Brain microvascular endothelial cell (primary cell): ENCODE measurements around the gene KATNB1.

Experiments used
- DNase-seq: peaks from one replicate; pipeline ENCODE4 v3.0.0-alpha.2; 2020
- H3K27ac ChIP-seq: fragments of 250-450 bp; sonication (Bioruptor Pico); 2 replicates; pipeline ENCODE4 v1.5.1; 2020; ENCODE audit warnings: mild to moderate bottlenecking, moderate library complexity
- H3K27me3 ChIP-seq: fragments of 250-450 bp; sonication (Bioruptor Pico); replicated peaks from 2 replicates; pipeline ENCODE4 v1.5.1; 2020; ENCODE audit warnings: mild to moderate bottlenecking
- H3K36me3 ChIP-seq: fragments of 250-450 bp; sonication (Bioruptor Pico); replicated peaks from 2 replicates; pipeline ENCODE4 v1.5.1; 2020; ENCODE audit warnings: mild to moderate bottlenecking
- H3K4me3 ChIP-seq: 2 replicates; pipeline ENCODE4 v1.5.1; 2011; ENCODE audit warnings: low read depth, mild to moderate bottlenecking, control low read depth, low read length, moderate library complexity
- CTCF ChIP-seq: IDR thresholded peaks from 2 replicates; pipeline ENCODE4 v1.5.1; 2011; ENCODE audit warnings: low read depth, mild to moderate bottlenecking, moderate library complexity, low read length, control low read depth, inconsistent platforms; ENCODE audit errors: missing control alignments
- in situ Hi-C: cut with HindIII; loops from 2 replicates; pipeline ENCODE4 v1.10.0; 2017; ENCODE audit warnings: low sequenced_read_pairs, low pct_ligation_motif_present

Gene KATNB1

DNA sequence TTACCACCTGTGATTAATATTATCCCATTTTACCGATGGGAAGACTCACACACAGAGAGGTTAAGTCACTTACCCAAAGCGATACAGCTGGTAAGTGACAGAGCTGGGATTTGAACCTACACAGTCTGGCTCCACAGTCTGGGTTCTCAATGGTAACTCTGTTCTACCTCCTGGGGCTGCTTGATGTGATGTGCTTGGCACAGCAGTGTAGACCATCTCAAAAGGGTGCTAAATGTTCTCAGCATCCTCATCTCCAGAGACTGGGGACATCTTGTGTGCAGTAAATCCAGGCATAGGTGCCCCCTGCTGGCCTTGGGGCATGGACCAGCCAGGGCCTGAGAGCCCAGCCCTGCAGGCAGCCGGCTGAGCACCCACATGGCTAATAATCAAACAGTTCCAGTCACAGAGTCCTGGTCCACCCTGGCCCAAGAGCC is 15.4 kb upstream of the KATNB1 start:
- DNase-seq, result peak; percentile 60
- Histone ChIP-seq H3K27me3 (peaks cover 6% of the 10 kb centered on the region), H3K36me3 (no peaks in the 10 kb centered on the region), H3K27ac (no peak overlapping the region), H3K4me3 (no peak overlapping the region)
- in situ Hi-C loops, result no loop called here
- peak; percentile 87 for TF ChIP-seq CTCF

- no peaks in the 10 kb centered on the region for H3K27me3 ChIP-seq
- in situ Hi-C loops, result no loop called here
Observed at GRCh38 chr16:57721356-57722209, 14.0 kb upstream of the KATNB1 start.

GRCh38 chr16:57722210-57722499 is 13.4 kb upstream of the KATNB1 start:
- Histone ChIP-seq H3K27ac (no peak overlapping the region), H3K27me3 (no peaks in the 10 kb centered on the region), H3K4me3 (no peak overlapping the region), H3K36me3 (no peaks in the 10 kb centered on the region)
- in situ Hi-C loops, result no loop called here
- no peak for DNase-seq
- TF ChIP-seq CTCF, result no peak

More at GRCh38 chr16:57721356-57722209, 14.0 kb upstream of the KATNB1 start:
- no peaks in the 10 kb centered on the region for H3K36me3 ChIP-seq
- no peak for TF ChIP-seq CTCF
- no peak for DNase-seq
- H3K4me3 ChIP-seq, result no peak overlapping the region
- no peak overlapping the region for H3K27ac ChIP-seq

GRCh38 chr16:57722651-57723050 is 12.9 kb upstream of the KATNB1 start:
- no peak for DNase-seq
- H3K27me3 ChIP-seq, result no peaks in the 10 kb centered on the region
- no peak overlapping the region for H3K4me3 ChIP-seq
- TF ChIP-seq CTCF, result no peak
- H3K36me3 ChIP-seq, result no peaks in the 10 kb centered on the region
- no peak overlapping the region for H3K27ac ChIP-seq
- in situ Hi-C loops, result no loop called here

GRCh38 chr16:57723170-57723569 is 12.4 kb upstream of the KATNB1 start:
- in situ Hi-C loops, result no loop called here
- Histone ChIP-seq H3K4me3 (no peak overlapping the region), H3K27me3 (no peaks in the 10 kb centered on the region), H3K27ac (no peak overlapping the region), H3K36me3 (no peaks in the 10 kb centered on the region)
- TF ChIP-seq CTCF, result peak; percentile 50
- no peak for DNase-seq

DNA sequence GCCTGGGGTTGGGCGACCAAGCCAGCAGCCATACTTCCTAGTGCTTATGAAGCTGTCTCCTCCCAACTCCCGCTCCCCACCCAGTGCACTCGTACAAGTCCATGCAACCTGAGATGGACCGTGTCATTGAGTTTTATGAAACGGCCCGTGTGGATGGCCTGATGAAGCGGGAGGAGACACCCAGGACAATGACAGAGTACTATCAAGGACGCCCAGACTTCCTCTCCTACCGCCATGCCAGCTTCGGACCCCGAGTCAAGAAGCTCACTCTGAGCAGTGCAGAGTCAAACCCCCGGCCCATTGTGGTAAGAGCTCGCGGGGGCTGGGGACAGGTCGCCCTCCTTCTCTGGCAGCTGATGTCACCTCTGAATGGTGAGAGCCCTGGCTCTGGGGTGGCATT is 11.0 kb upstream of the KATNB1 start:
- in situ Hi-C loops, result no loop called here
- no peak for TF ChIP-seq CTCF
- Histone ChIP-seq H3K4me3 (no peak overlapping the region), H3K36me3 (no peaks in the 10 kb centered on the region), H3K27ac (no peak overlapping the region), H3K27me3 (no peaks in the 10 kb centered on the region)
- no peak for DNase-seq
